HG02763 (cell line): ENCODE data around the gene SIPA1.
"Not testable (repeated sequence)": the region's sequence is repeated elsewhere in the genome, so short reads cannot be mapped to it uniquely, and the experiment has no call there.

ENCODE experiments used
- ATAC-seq: cut with Tn5 transposase; IDR thresholded peaks from one replicate; pipeline ENCODE4 v1.9.1; 2021; ENCODE audit warnings: mild to moderate bottlenecking, moderate library complexity; ENCODE audit not compliant: unreplicated experiment

The SIPA1 gene

GRCh38 chr11:65658174-65659021 is 20.5 kb downstream of the SIPA1 start:
- no peak for ATAC-seq

- no peak for ATAC-seq
Observed at GRCh38 chr11:65660038-65660437, 22.1 kb downstream of the SIPA1 start.

GRCh38 chr11:65660908-65661307 is 23.0 kb downstream of the SIPA1 start:
- not testable (repeated sequence) for ATAC-seq

GRCh38 chr11:65661599-65662246 is 23.8 kb downstream of the SIPA1 start:
- no peak for ATAC-seq

GRCh38 chr11:65662247-65662798 is 24.4 kb downstream of the SIPA1 start:
- no peak for ATAC-seq

GRCh38 chr11:65662799-65663638 is 25.1 kb downstream of the SIPA1 start, which contains the start of gene RELA:
RELA (minus strand) TSS chr11:65662916; CDS start chr11:65662832, 84 bp downstream.
- ATAC-seq, result peak; percentile 84

- peak; percentile 23 for ATAC-seq
Observed at GRCh38 chr11:65663639-65664200, 25.8 kb downstream of the SIPA1 start.

GRCh38 chr11:65672180-65672860 is 34.4 kb downstream of the SIPA1 start:
- no peak for ATAC-seq

- ATAC-seq, result no peak
Observed at GRCh38 chr11:65672982-65673381, 35.1 kb downstream of the SIPA1 start.

- ATAC-seq, result no peak
Observed at GRCh38 chr11:65680192-65680743, 42.4 kb downstream of the SIPA1 start.

- ATAC-seq, result not testable (repeated sequence)
Observed at GRCh38 chr11:65683480-65683879, 45.6 kb downstream of the SIPA1 start.

GRCh38 chr11:65685981-65686380 is 48.1 kb downstream of the SIPA1 start:
- no peak for ATAC-seq

- not testable (repeated sequence) for ATAC-seq
Observed at GRCh38 chr11:65691847-65692246, 53.9 kb downstream of the SIPA1 start.

- no peak for ATAC-seq
Observed at GRCh38 chr11:65692367-65692766, 54.5 kb downstream of the SIPA1 start.

GRCh38 chr11:65695459-65696241 is 57.7 kb downstream of the SIPA1 start:
- ATAC-seq, result no peak

GRCh38 chr11:65696802-65697552 is 59.1 kb downstream of the SIPA1 start:
- ATAC-seq, result no peak

GRCh38 chr11:65698205-65698604 is 60.3 kb downstream of the SIPA1 start:
- no peak for ATAC-seq

GRCh38 chr11:65699306-65699705 is 61.4 kb downstream of the SIPA1 start:
- no peak for ATAC-seq
